ENCODE measurements around the gene NADK2.

GRCh38 chr5:36200513-36200912 is 41.2 kb downstream of the NADK2 start:
- TF ChIP-seq, protein P1, sequence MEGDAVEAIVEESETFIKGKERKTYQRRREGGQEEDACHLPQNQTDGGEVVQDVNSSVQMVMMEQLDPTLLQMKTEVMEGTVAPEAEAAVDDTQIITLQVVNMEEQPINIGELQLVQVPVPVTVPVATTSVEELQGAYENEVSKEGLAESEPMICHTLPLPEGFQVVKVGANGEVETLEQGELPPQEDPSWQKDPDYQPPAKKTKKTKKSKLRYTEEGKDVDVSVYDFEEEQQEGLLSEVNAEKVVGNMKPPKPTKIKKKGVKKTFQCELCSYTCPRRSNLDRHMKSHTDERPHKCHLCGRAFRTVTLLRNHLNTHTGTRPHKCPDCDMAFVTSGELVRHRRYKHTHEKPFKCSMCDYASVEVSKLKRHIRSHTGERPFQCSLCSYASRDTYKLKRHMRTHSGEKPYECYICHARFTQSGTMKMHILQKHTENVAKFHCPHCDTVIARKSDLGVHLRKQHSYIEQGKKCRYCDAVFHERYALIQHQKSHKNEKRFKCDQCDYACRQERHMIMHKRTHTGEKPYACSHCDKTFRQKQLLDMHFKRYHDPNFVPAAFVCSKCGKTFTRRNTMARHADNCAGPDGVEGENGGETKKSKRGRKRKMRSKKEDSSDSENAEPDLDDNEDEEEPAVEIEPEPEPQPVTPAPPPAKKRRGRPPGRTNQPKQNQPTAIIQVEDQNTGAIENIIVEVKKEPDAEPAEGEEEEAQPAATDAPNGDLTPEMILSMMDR (IDR thresholded peaks at IDR 0.05), result no peak
- TF ChIP-seq POLR2A (IDR thresholded peaks at IDR 0.05), result no peak
